K562 (cell line): ENCODE measurements around the gene SDCBP2. TPM values are rescaled to one million over a fixed set of nuclear protein-coding genes. Genes with fewer than 3 reads are reported as not detected.

Experiments
- BRF1 ChIP-seq: IDR thresholded peaks from 3 replicates; pipeline ENCODE4 v1.6.1; 2011; ENCODE audit warnings: borderline replicate concordance, mild to moderate bottlenecking; ENCODE audit not compliant: insufficient read length; ENCODE audit errors: extremely low read depth
- CEBPG ChIP-seq, 3 experiments: fragments of 200-800 bp in 1 of 3; sonication (Bioruptor generic) in 1 of 3; sonication (generic) in 1 of 3; formaldehyde crosslinking in 1 of 3; IDR thresholded peaks in 2 of 3; conservative IDR thresholded peaks in 1 of 3; 2 replicates each; pipeline versions ENCODE4 v1.6.1 to v1.8.0; 2016 to 2022; ENCODE audit warnings: missing compliant biosample characterization in 2 of 3, missing genetic modification characterization in 2 of 3, mild to moderate bottlenecking in 1 of 3, missing genetic modification reagents in 1 of 3
- CREB1 ChIP-seq, 2 experiments: sonication (generic) in 1 of 2; formaldehyde crosslinking in 1 of 2; IDR thresholded peaks; 2 replicates each; pipeline versions ENCODE4 v1.6.1 to v1.8.0; 2012 to 2022; ENCODE audit warnings: inconsistent platforms in 1 of 2, mild to moderate bottlenecking in 1 of 2, missing genetic modification reagents in 1 of 2, moderate library complexity in 1 of 2
- EHMT2 ChIP-seq: fragments of 450-650 bp; IDR thresholded peaks from 2 replicates; pipeline ENCODE4 v1.6.1; 2018; ENCODE audit warnings: antibody characterized with exemption
- ELF4 ChIP-seq: fragments of 450-650 bp; formaldehyde crosslinking; IDR thresholded peaks from 2 replicates; pipeline ENCODE4 v1.4.0; 2022; ENCODE audit warnings: missing genetic modification characterization
- FOXA1 ChIP-seq: fragments of 450-650 bp; IDR thresholded peaks from 2 replicates; pipeline ENCODE4 v1.6.1; 2016; ENCODE audit warnings: mild to moderate bottlenecking, borderline replicate concordance
- HMG20B ChIP-seq: fragments of 250-450 bp; sonication (Bioruptor Pico); IDR thresholded peaks from 2 replicates; pipeline ENCODE4 v1.5.0; 2021; ENCODE audit warnings: mild to moderate bottlenecking
- KLF6 ChIP-seq: fragments of 250-450 bp; sonication (Bioruptor Pico); IDR thresholded peaks from 2 replicates; pipeline ENCODE4 v1.4.0; 2020; ENCODE audit warnings: mild to moderate bottlenecking, moderate library complexity, borderline replicate concordance
- MCM5 ChIP-seq: fragments of 450-650 bp; IDR thresholded peaks from 2 replicates; pipeline ENCODE4 v1.6.1; 2016; ENCODE audit warnings: low read depth
- NEUROD1 ChIP-seq: fragments of 150-350 bp; IDR thresholded peaks from 2 replicates; pipeline ENCODE4 v1.6.1; 2014; ENCODE audit warnings: borderline replicate concordance, low read length, low read depth; ENCODE audit not compliant: partially characterized antibody
- NR2F6 ChIP-seq: fragments of 450-650 bp; formaldehyde crosslinking; IDR thresholded peaks from 2 replicates; pipeline ENCODE4 v1.4.0; 2020; ENCODE audit warnings: mild to moderate bottlenecking
- PHF20 ChIP-seq: fragments of 450-650 bp; IDR thresholded peaks from 2 replicates; pipeline ENCODE4 v1.6.1; 2018; ENCODE audit not compliant: partially characterized antibody
- RB1 ChIP-seq: fragments of 450-650 bp; IDR thresholded peaks from 2 replicates; pipeline ENCODE4 v1.6.1; 2017; ENCODE audit warnings: low read depth, mild to moderate bottlenecking
- RUNX1 ChIP-seq: sonication (generic); IDR thresholded peaks from 2 replicates; pipeline ENCODE4 v1.6.1; 2016; ENCODE audit warnings: antibody characterized with exemption, low read depth
- SRSF9 ChIP-seq: fragments of 200-400 bp; formaldehyde crosslinking; IDR thresholded peaks from 2 replicates; pipeline ENCODE4 v1.6.1; 2017; ENCODE audit warnings: low read depth, low read length, borderline replicate concordance
- TBL1XR1 ChIP-seq, 2 experiments: IDR thresholded peaks; 2 replicates each; pipeline ENCODE4 v1.6.1; 2012; ENCODE audit warnings: improper control_type of control experiment in 2 of 2, low read length in 2 of 2, mild to moderate bottlenecking in 1 of 2
- TCF7L2 ChIP-seq: fragments of 150-350 bp; IDR thresholded peaks from 2 replicates; pipeline ENCODE4 v1.6.1; 2016; ENCODE audit warnings: low read depth, mild to moderate bottlenecking, low read length, moderate library complexity
- THRA ChIP-seq: fragments of 450-650 bp; IDR thresholded peaks from 2 replicates; pipeline ENCODE4 v1.6.1; 2017; ENCODE audit warnings: mild to moderate bottlenecking, moderate library complexity
- WHSC1 ChIP-seq: IDR thresholded peaks from one replicate; pipeline ENCODE4 v1.6.1; 2012; ENCODE audit warnings: low read length, control low read depth, inconsistent platforms
- XRCC3 ChIP-seq: fragments of 450-650 bp; IDR thresholded peaks from 2 replicates; pipeline ENCODE4 v1.6.1; 2017; ENCODE audit warnings: mild to moderate bottlenecking, moderate library complexity
- ZBTB7A ChIP-seq: IDR thresholded peaks from 2 replicates; pipeline ENCODE4 v1.6.1; 2011; ENCODE audit warnings: low read depth, mild to moderate bottlenecking, low read length, moderate library complexity, borderline replicate concordance; ENCODE audit not compliant: control insufficient read depth
- ZC3H11A ChIP-seq: IDR thresholded peaks from 2 replicates; pipeline ENCODE4 v1.6.1; 2012; ENCODE audit warnings: low read depth, low read length, improper control_type of control experiment
- ZNF174 ChIP-seq: fragments of 250-450 bp; sonication (Bioruptor Pico); IDR thresholded peaks from 2 replicates; pipeline ENCODE4 v1.4.0; 2020; ENCODE audit warnings: mild to moderate bottlenecking
- ZNF76 ChIP-seq: fragments of 250-450 bp; sonication (Bioruptor Pico); IDR thresholded peaks from 2 replicates; pipeline ENCODE4 v1.4.0; 2020; ENCODE audit warnings: mild to moderate bottlenecking, moderate library complexity, borderline replicate concordance
- ZNF77 ChIP-seq: fragments of 250-450 bp; sonication (Bioruptor Pico); IDR thresholded peaks from 2 replicates; pipeline ENCODE4 v1.5.0; 2020
- polyA plus RNA-seq, 8 experiments: library from polyadenylated mRNA; depleted of rRNA in 4 of 8; stranded (reverse) in 5 of 8; unstranded in 3 of 8; fragments of >200 nt; fragmentation: Nextera tagmentation in 2 of 8; fragmentation: Illumina TruSeq in 1 of 8; extraction: Ambion mirVana in 2 of 8; extraction: Trizol in 1 of 8; gene quantifications; 2 replicates each; pipeline versions ENCODE4 v1.2.1 to v1.2.3, GENCODE V29; 2011 to 2014; ENCODE audit warnings: inconsistent platforms in 1 of 8, missing spikeins in 1 of 8
- total RNA-seq, 7 experiments: library from RNA; depleted of rRNA in 6 of 7; stranded (reverse); fragments of >200 nt in 6 of 7; fragmentation: Illumina TruSeq in 2 of 7; extraction: Trizol in 2 of 7; gene quantifications; 2 replicates each; pipeline versions ENCODE4 v1.2.1 to v1.2.3, GENCODE V29; 2011 to 2021; ENCODE audit warnings: low replicate concordance in 1 of 7
- TF ChIP-seq, protein P1 (sequence below): fragments of 250-450 bp; sonication (Bioruptor Pico); IDR thresholded peaks from 2 replicates; pipeline ENCODE4 v1.8.0; 2022; ENCODE audit warnings: moderate library complexity, mild to moderate bottlenecking, inconsistent platforms
- TF ChIP-seq, protein P2 (sequence below): fragments of 450-650 bp; formaldehyde crosslinking; IDR thresholded peaks from 2 replicates; pipeline ENCODE4 v1.4.0; 2020; ENCODE audit warnings: mild to moderate bottlenecking, moderate library complexity

Gene SDCBP2
- total and polyA plus RNA-seq, 9 of the 15 experiments (the other 6 are each of a cell fraction or from before 2014, with no cell fraction given) = 0.06 to 1.2 (median 0.80) TPM

DNA sequence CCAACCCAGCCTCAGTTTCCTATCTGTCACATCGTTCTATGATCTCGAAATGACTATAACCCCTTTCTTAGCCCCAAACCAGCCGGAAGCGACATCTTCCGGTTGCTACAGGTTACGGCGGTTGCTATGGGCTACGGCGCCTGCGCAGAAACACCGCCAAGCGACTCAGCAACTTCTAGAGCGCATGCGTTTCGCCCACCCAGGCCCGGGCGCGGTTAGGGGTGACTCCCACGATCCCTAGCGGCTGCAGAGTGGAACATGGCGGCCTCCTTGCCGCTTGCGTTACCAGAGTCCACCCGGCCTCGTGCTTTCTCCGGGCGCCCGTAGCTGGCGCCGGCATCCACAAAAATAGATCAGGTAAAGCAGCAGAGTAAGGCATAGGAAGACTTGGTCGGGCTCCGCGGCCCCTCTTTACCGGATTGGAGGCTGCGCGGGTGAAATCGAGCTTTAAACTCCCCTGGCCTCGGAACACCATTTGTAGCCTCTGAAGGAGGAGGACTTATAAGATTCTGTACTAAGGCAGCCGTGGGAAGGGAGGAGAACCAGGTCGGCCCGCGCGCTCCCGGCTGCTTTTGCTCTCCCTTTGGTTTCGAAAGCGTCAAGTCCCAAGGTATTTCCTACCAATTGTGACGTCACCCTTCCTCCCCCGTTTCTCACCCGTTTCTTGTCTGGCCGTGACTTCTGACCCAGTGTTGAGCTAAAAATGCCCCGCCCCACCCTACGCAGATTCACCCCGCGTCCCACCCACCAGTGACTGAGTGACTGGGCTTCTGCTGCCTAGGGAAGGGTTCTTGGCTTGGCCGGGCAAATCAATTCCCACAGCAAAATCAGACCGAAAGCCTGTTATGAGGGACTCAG lies 3.5 kb downstream of the SDCBP2 start (continued):
- TF ChIP-seq THRA (no peak), ZNF174 (CRISPR knock-in tag) (no peak), ZNF77 (CRISPR knock-in tag) (no peak), HMG20B (CRISPR knock-in tag) (no peak), PHF20 (peak; percentile 56), WHSC1 (no peak), BRF1 (no peak), RUNX1 (no peak), TCF7L2 (no peak), ELF4 (CRISPR knock-in tag) (no peak), ZC3H11A (no peak), FOXA1 (no peak), TBL1XR1 (IDR thresholded peaks at IDR 0.05; ENCODE audit: low read length in 2 of 2) (no peak; a peak in 1 of 4 replicates), XRCC3 (no peak), KLF6 (CRISPR knock-in tag) (no peak), EHMT2 (no peak), ZNF76 (CRISPR knock-in tag) (peak; percentile 59; the same call in 1 of the 2 replicates), CREB1 (IDR thresholded peaks at IDR 0.05) (peak; percentile 70; the same call in 1 of the 2 replicates), CREB1 (CRISPR knock-in tag; IDR thresholded peaks at IDR 0.05) (peak; percentile 84), RB1 (peak; percentile 26; the same call in 1 of the 2 replicates), CEBPG (CRISPR knock-in tag; IDR thresholded peaks at IDR 0.05) (no peak), CEBPG (tag; conservative IDR thresholded peaks at IDR 0.05 in 1 of 2, IDR thresholded peaks at IDR 0.05 in 1 of 2) (peak; percentile 33 to 59; a peak in 2 of 4 replicates), MCM5 (no peak), NR2F6 (no peak), NEUROD1 (peak; percentile 97), ZBTB7A (no peak), SRSF9 (no peak)
- TF ChIP-seq, protein P1, sequence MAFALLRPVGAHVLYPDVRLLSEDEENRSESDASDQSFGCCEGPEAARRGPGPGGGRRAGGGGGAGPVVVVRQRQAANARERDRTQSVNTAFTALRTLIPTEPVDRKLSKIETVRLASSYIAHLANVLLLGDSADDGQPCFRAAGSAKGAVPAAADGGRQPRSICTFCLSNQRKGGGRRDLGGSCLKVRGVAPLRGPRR = no peak
- TF ChIP-seq, protein P2, sequence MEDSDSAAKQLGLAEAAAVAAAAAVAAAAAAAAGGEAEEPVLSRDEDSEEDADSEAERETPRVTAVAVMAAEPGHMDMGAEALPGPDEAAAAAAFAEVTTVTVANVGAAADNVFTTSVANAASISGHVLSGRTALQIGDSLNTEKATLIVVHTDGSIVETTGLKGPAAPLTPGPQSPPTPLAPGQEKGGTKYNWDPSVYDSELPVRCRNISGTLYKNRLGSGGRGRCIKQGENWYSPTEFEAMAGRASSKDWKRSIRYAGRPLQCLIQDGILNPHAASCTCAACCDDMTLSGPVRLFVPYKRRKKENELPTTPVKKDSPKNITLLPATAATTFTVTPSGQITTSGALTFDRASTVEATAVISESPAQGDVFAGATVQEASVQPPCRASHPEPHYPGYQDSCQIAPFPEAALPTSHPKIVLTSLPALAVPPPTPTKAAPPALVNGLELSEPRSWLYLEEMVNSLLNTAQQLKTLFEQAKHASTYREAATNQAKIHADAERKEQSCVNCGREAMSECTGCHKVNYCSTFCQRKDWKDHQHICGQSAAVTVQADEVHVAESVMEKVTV (CRISPR knock-in tag) = no peak
